ENCODE data around the gene EXOC4. TPM values are rescaled to one million over a fixed set of nuclear protein-coding genes. Genes with fewer than 3 reads are reported as not detected.
A peak's percentile ranks its signal among the peaks of the same experiment; 100 is the strongest.

EXOC4 gene
- total and polyA plus RNA-seq, 2 donors (not counting 1 experiment from before 2014, with no cell fraction given) = 79.6 to 158 TPM

DNA sequence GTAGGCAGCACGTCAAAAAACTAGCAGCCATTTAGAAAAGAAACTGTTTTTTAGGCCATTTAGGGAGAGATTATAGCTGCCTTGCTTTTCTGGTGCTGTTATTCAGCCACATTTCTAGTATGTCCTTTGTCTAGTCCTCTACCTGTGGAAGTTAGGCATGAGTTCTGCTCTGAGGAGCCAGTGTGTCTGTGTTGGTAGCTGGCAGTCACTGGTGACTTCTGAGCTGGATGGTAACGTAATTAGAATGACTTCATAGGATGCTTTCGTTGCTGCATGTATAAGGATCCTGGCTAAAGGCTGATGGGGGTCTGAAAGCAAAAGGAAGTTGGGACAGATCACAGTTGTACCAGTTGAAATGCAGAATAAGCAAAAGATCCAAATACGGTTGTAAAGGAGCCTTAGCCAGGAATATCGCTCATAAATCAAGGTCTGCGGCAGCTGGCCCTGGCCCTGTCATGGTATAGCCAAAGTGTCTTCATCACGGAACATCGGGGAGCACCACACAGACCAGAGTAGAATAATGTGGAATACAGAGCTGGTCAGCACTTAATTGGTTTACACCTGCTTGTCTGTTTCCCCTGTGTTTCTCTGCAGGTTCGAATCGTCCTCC is 226.7 kb downstream of the EXOC4 start:
- DNase-seq (ENCODE audit: low read depth in 2 of 2) = no peak
- H3K4me1 ChIP-seq (ENCODE audit: control insufficient read depth, extremely low read depth, insufficient read depth, low read length) = no peaks in the 10 kb centered on the region
- H3K4me3 ChIP-seq (replicated peaks in 1 of 4; ENCODE audit: control extremely low read depth in 1 of 4, insufficient read depth in 1 of 4, low read depth in 3 of 4, low read length in 4 of 4) = no peak overlapping the region
- H3K27ac ChIP-seq (ENCODE audit: insufficient read depth, low read length) = no peak overlapping the region
- no peak overlapping the region for H3K4me2 ChIP-seq (ENCODE audit: extremely low read depth, insufficient read depth, low read length)
- H3K9me3 ChIP-seq (ENCODE audit: control insufficient read depth, insufficient read depth, low read depth, low read length) = no peaks in the 10 kb centered on the region
- no peak overlapping the region for H3K9ac ChIP-seq (ENCODE audit: insufficient read depth, low read length)
- no peak overlapping the region for H2AFZ ChIP-seq (ENCODE audit: low read length)
- H4K20me1 ChIP-seq (ENCODE audit: control insufficient read depth, extremely low read depth, insufficient read depth, low read length) = no peaks in the 10 kb centered on the region
- TF ChIP-seq CTCF (conservative IDR thresholded peaks at IDR 0.05 in 1 of 2, IDR thresholded peaks at IDR 0.05 in 1 of 2; ENCODE audit: low read depth in 1 of 2, low read length in 2 of 2) (no peak), EZH2 (IDR thresholded peaks at IDR 0.05; ENCODE audit: low read length, missing control alignments) (no peak)
- no peaks in the 10 kb centered on the region for H3K79me2 ChIP-seq (ENCODE audit: control insufficient read depth, insufficient read depth, low read length)
- H3K36me3 ChIP-seq (ENCODE audit: control insufficient read depth, insufficient read depth, low read length) = peaks cover 2% of the 10 kb centered on the region
- H3K27me3 ChIP-seq (ENCODE audit: control insufficient read depth, insufficient read depth, low read length) = no peaks in the 10 kb centered on the region

GRCh38 chr7:133480868-133481267 is 228.0 kb downstream of the EXOC4 start:
- no peak for DNase-seq (ENCODE audit: low read depth in 2 of 2)
- TF ChIP-seq CTCF (conservative IDR thresholded peaks at IDR 0.05 in 1 of 2, IDR thresholded peaks at IDR 0.05 in 1 of 2; ENCODE audit: low read depth in 1 of 2, low read length in 2 of 2) = no peak
- no peak for TF ChIP-seq EZH2 (IDR thresholded peaks at IDR 0.05; ENCODE audit: low read length, missing control alignments)
- H3K9me3 ChIP-seq (ENCODE audit: control insufficient read depth, insufficient read depth, low read depth, low read length) = no peaks in the 10 kb centered on the region
- no peaks in the 10 kb centered on the region for H3K79me2 ChIP-seq (ENCODE audit: control insufficient read depth, insufficient read depth, low read length)
- no peaks in the 10 kb centered on the region for H4K20me1 ChIP-seq (ENCODE audit: control insufficient read depth, extremely low read depth, insufficient read depth, low read length)
- H3K4me3 ChIP-seq (replicated peaks in 1 of 4; ENCODE audit: control extremely low read depth in 1 of 4, insufficient read depth in 1 of 4, low read depth in 3 of 4, low read length in 4 of 4) = no peak overlapping the region
- no peak overlapping the region for H2AFZ ChIP-seq (ENCODE audit: low read length)
- no peak overlapping the region for H3K9ac ChIP-seq (ENCODE audit: insufficient read depth, low read length)
- H3K4me1 ChIP-seq (ENCODE audit: control insufficient read depth, extremely low read depth, insufficient read depth, low read length) = no peaks in the 10 kb centered on the region
- H3K36me3 ChIP-seq (ENCODE audit: control insufficient read depth, insufficient read depth, low read length) = peaks cover 2% of the 10 kb centered on the region
- no peak overlapping the region for H3K4me2 ChIP-seq (ENCODE audit: extremely low read depth, insufficient read depth, low read length)
- no peak overlapping the region for H3K27ac ChIP-seq (ENCODE audit: insufficient read depth, low read length)
- no peaks in the 10 kb centered on the region for H3K27me3 ChIP-seq (ENCODE audit: control insufficient read depth, insufficient read depth, low read length)

DNA sequence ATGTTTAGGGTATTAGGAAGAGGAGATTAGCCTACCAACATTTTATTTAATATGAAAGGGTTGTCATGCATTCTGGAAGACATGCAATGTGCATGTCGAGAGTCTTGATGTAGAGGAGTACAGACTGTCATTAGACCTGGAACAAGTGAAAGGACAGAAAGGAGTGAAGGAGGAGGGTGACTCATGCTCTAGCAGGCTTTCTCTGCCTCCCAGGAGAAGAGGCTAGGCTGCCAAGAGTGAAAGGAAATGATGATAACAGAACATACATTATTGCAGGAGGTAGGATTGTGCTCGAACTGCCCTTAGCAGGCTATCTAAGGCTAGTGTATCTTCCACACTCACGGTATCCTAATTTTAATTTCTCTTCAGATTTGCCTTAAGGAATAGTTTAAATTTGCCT is 228.8 kb downstream of the EXOC4 start:
- Histone ChIP-seq H3K79me2 (ENCODE audit: control insufficient read depth, insufficient read depth, low read length) (no peaks in the 10 kb centered on the region), H3K4me1 (ENCODE audit: control insufficient read depth, extremely low read depth, insufficient read depth, low read length) (no peaks in the 10 kb centered on the region), H3K27ac (ENCODE audit: insufficient read depth, low read length) (no peak overlapping the region), H3K27me3 (ENCODE audit: control insufficient read depth, insufficient read depth, low read length) (no peaks in the 10 kb centered on the region), H3K9ac (ENCODE audit: insufficient read depth, low read length) (no peak overlapping the region), H4K20me1 (ENCODE audit: control insufficient read depth, extremely low read depth, insufficient read depth, low read length) (no peaks in the 10 kb centered on the region), H3K4me3 (replicated peaks in 1 of 4; ENCODE audit: control extremely low read depth in 1 of 4, insufficient read depth in 1 of 4, low read depth in 3 of 4, low read length in 4 of 4) (no peak overlapping the region), H3K4me2 (ENCODE audit: extremely low read depth, insufficient read depth, low read length) (no peak overlapping the region), H3K36me3 (ENCODE audit: control insufficient read depth, insufficient read depth, low read length) (peaks cover 2% of the 10 kb centered on the region), H2AFZ (ENCODE audit: low read length) (no peak overlapping the region), H3K9me3 (ENCODE audit: control insufficient read depth, insufficient read depth, low read depth, low read length) (no peaks in the 10 kb centered on the region)
- TF ChIP-seq CTCF (conservative IDR thresholded peaks at IDR 0.05 in 1 of 2, IDR thresholded peaks at IDR 0.05 in 1 of 2; ENCODE audit: low read depth in 1 of 2, low read length in 2 of 2) (no peak), EZH2 (IDR thresholded peaks at IDR 0.05; ENCODE audit: low read length, missing control alignments) (no peak)
- DNase-seq (ENCODE audit: low read depth in 2 of 2) = peak; percentile 68 to 83

Data from fibroblast of lung (primary cell).